ENCODE data around the gene C2CD5. TPM values are rescaled to one million over a fixed set of nuclear protein-coding genes. Genes with fewer than 3 reads are reported as not detected.

Gene C2CD5
- total RNA-seq, 1 donor from 2014 or later = 17.3 TPM

DNA sequence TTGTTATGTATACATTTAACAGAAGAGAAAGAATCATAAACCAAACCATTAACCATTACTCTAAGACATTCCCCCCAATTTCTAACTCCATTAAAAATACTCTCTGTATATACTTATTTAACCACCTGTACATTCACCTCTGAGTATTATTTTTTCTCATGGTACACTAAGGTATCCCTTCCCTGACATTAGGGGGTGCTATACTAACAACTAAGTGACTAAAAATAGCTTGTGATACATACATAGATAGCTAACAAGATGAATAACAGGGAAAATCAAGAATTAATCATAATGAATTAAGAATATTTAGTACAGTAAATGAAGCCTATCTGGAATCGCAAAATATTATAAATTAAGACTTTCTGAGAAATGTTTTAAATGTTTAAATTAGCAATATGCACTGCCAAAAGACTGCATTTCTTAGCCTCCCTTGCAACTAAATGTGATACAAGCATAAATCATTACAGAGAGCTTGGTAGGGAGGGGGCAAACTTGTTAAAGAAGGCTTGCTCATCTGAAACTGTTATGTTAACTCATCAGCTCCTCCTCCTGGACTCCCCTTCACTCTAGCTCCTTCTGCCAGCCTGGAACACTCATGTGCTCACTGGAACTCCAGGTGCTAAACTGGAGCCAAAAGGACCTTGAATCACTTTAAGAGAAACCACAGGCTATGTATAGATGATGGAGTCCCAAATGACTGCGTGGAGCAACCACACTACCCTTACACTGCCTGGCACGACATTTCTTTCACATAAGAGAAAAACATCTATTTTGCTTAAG is 14.9 kb downstream of the C2CD5 start:
- H3K4me3 Mint-ChIP-seq (ENCODE audit: unreplicated experiment) = no peak overlapping the region
- peak overlapping the region; percentile 0 for H3K27ac Mint-ChIP-seq (ENCODE audit: unreplicated experiment)
- no peaks in the 10 kb centered on the region for H3K27me3 Mint-ChIP-seq (ENCODE audit: low read depth)
- peaks cover 31% of the 10 kb centered on the region for H3K4me1 Mint-ChIP-seq (ENCODE audit: low read depth)
- TF ChIP-seq CTCF (IDR thresholded peaks at IDR 0.05) = peak; percentile 72
- DNase-seq (ENCODE audit: low spot score) = no peak
- H3K36me3 Mint-ChIP-seq (ENCODE audit: low read depth) = peaks cover 21% of the 10 kb centered on the region
- H3K9me3 Mint-ChIP-seq (ENCODE audit: low read depth) = peaks cover 9% of the 10 kb centered on the region

DNA sequence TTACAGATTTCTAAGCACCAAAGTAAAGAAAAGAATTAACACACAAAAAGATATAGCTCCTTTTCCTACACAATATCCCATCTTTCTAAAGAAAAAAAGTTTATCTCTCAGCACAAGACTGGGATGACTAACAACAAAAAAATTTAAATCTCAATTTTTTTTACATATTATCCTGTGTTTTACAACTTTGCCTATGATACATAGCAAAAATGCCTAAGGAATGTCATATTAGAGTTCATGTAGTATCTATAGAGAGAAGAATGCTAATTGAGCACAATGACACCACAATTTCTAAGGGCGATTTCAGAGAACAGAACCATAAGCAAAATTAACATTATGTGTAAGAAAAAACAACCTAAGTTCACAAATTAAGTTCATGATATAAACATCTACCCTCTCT is 16.3 kb downstream of the C2CD5 start:
- Mint-ChIP-seq H3K27me3 (ENCODE audit: low read depth) (no peaks in the 10 kb centered on the region), H3K4me1 (ENCODE audit: low read depth) (peaks cover 31% of the 10 kb centered on the region), H3K36me3 (ENCODE audit: low read depth) (peaks cover 21% of the 10 kb centered on the region), H3K4me3 (ENCODE audit: unreplicated experiment) (no peak overlapping the region), H3K27ac (ENCODE audit: unreplicated experiment) (peak overlapping the region; percentile 82), H3K9me3 (ENCODE audit: low read depth) (peaks cover 9% of the 10 kb centered on the region)
- TF ChIP-seq CTCF (IDR thresholded peaks at IDR 0.05) = no peak
- DNase-seq (ENCODE audit: low spot score) = no peak

DNA sequence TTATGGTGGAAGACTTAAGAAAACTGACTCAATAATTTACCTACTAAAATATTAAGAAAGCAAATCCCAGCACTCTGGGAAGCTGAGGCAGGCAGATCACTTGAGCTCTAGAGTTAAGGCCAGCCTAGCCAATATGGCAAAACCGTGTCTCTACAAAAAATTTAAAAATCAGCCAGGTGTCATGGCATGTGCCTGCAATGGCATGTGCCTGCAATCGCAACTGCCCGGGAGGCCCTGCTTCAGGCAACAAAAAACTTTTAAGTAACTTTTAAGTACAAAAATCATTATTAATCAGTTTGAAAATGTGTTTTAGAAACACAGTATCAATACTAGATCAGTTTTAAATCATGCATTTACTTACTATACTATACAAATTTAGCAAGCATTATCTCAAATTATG is 17.5 kb downstream of the C2CD5 start:
- Mint-ChIP-seq H3K9me3 (ENCODE audit: low read depth) (peaks cover 9% of the 10 kb centered on the region), H3K27me3 (ENCODE audit: low read depth) (no peaks in the 10 kb centered on the region), H3K36me3 (ENCODE audit: low read depth) (peaks cover 15% of the 10 kb centered on the region), H3K27ac (ENCODE audit: unreplicated experiment) (no peak overlapping the region), H3K4me3 (ENCODE audit: unreplicated experiment) (no peak overlapping the region), H3K4me1 (ENCODE audit: low read depth) (peaks cover 31% of the 10 kb centered on the region)
- no peak for DNase-seq (ENCODE audit: low spot score)
- TF ChIP-seq CTCF (IDR thresholded peaks at IDR 0.05) = no peak

GRCh38 chr12:22525426-22525825 is 18.9 kb downstream of the C2CD5 start:
- Mint-ChIP-seq H3K27me3 (ENCODE audit: low read depth) (no peaks in the 10 kb centered on the region), H3K4me3 (ENCODE audit: unreplicated experiment) (no peak overlapping the region), H3K9me3 (ENCODE audit: low read depth) (no peaks in the 10 kb centered on the region), H3K4me1 (ENCODE audit: low read depth) (peaks cover 31% of the 10 kb centered on the region), H3K27ac (ENCODE audit: unreplicated experiment) (peak overlapping the region; percentile 57), H3K36me3 (ENCODE audit: low read depth) (peaks cover 8% of the 10 kb centered on the region)
- DNase-seq (ENCODE audit: low spot score) = no peak
- TF ChIP-seq CTCF (IDR thresholded peaks at IDR 0.05) = no peak

DNA sequence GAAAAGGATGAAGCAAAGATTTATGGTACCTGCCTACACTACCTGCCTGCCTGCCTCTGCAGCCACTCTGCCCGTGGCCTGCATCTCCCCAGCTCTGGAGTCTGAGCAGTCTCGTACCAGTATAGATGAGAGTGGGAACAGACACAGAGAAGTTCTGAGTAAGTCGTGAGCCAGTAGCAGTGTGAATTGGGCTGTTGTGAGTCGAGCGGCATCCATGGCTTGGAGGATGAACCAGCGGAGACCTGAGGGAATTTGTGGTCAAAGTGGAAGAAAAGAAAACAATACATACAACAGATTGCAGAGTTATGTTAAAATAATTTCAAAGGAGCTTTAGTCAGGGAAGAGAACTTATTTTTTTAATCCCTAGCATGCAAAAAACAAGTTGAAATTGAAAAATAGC is 25.3 kb downstream of the C2CD5 start:
- Mint-ChIP-seq H3K27me3 (ENCODE audit: low read depth) (no peaks in the 10 kb centered on the region), H3K27ac (ENCODE audit: unreplicated experiment) (peak overlapping the region; percentile 5), H3K36me3 (ENCODE audit: low read depth) (peaks cover 11% of the 10 kb centered on the region), H3K4me1 (ENCODE audit: low read depth) (peaks cover 13% of the 10 kb centered on the region), H3K9me3 (ENCODE audit: low read depth) (no peaks in the 10 kb centered on the region), H3K4me3 (ENCODE audit: unreplicated experiment) (no peak overlapping the region)
- DNase-seq (ENCODE audit: low spot score) = no peak
- TF ChIP-seq CTCF (IDR thresholded peaks at IDR 0.05) = no peak

All from chondrocyte (in vitro differentiated cells).